ENCODE measurements around the gene ANKRD33B. TPM values are rescaled to one million over a fixed set of nuclear protein-coding genes. Genes with fewer than 3 reads are reported as not detected.

Gene ANKRD33B
- total RNA-seq, 4 donors from 2014 or later = 21.3 to 34.9 (median 30.5) TPM

- Histone ChIP-seq H3K27me3 (no peaks in the 10 kb centered on the region), H3K9me3 (no peaks in the 10 kb centered on the region), H3K36me3 (no peaks in the 10 kb centered on the region), H3K4me3 (no peak overlapping the region), H3K27ac (peak overlapping the region; percentile 52 to 79 (median 72)), H3K4me1 (peaks cover 3 to 63% (median 24%) of the 10 kb centered on the region in 4 donors)
- WGBS, 2 donors = 74 to 80% methylated on average over 14 of the region's 14 CpGs
- no peak for DNase-seq (ENCODE audit: low spot score in 2 of 2)
- TF ChIP-seq POLR2A (IDR thresholded peaks at IDR 0.05) = no peak
- TF ChIP-seq CTCF (IDR thresholded peaks at IDR 0.05) = no peak
- TF ChIP-seq EP300 (IDR thresholded peaks at IDR 0.05) = no peak
These were observed 11.4 kb upstream of the ANKRD33B start for GRCh38 chr5:10552183-10553143.

- Histone ChIP-seq H3K27ac (peak overlapping the region in 2 of 4 donors; percentile 0 to 79), H3K27me3 (no peaks in the 10 kb centered on the region), H3K9me3 (no peaks in the 10 kb centered on the region), H3K36me3 (no peaks in the 10 kb centered on the region), H3K4me3 (no peak overlapping the region), H3K4me1 (peaks cover 3 to 72% (median 27%) of the 10 kb centered on the region in 4 donors)
- TF ChIP-seq EP300 (IDR thresholded peaks at IDR 0.05) (no peak), CTCF (IDR thresholded peaks at IDR 0.05) (no peak), POLR2A (IDR thresholded peaks at IDR 0.05) (no peak)
- WGBS, 2 donors = 86 to 92% methylated on average over 7 of the region's 7 CpGs
- no peak for DNase-seq (ENCODE audit: low spot score in 2 of 2)
These were observed 10.4 kb upstream of the ANKRD33B start for GRCh38 chr5:10553476-10553875.

- peaks cover 3 to 75% (median 27%) of the 10 kb centered on the region in 4 donors for H3K4me1 ChIP-seq
- H3K27ac ChIP-seq = peak overlapping the region in 1 of 4 donors; percentile 54
- WGBS, 2 donors = 63 to 74% methylated on average over 8 of the region's 8 CpGs
- no peaks in the 10 kb centered on the region for H3K36me3 ChIP-seq
- H3K4me3 ChIP-seq = no peak overlapping the region
- no peaks in the 10 kb centered on the region for H3K27me3 ChIP-seq
- no peaks in the 10 kb centered on the region for H3K9me3 ChIP-seq
- DNase-seq (ENCODE audit: low spot score in 2 of 2) = no peak
- TF ChIP-seq CTCF (IDR thresholded peaks at IDR 0.05) = no peak
- TF ChIP-seq EP300 (IDR thresholded peaks at IDR 0.05) = no peak
- no peak for TF ChIP-seq POLR2A (IDR thresholded peaks at IDR 0.05)
These were observed 8.6 kb upstream of the ANKRD33B start for GRCh38 chr5:10555277-10555684.

- H3K27me3 ChIP-seq = no peaks in the 10 kb centered on the region
- 57 to 62% methylated on average over 3 of the region's 3 CpGs for WGBS, 2 donors
- no peaks in the 10 kb centered on the region for H3K9me3 ChIP-seq
- peaks cover 3 to 64% (median 25%) of the 10 kb centered on the region in 4 donors for H3K4me1 ChIP-seq
- no peak overlapping the region for H3K4me3 ChIP-seq
- no peak for TF ChIP-seq POLR2A (IDR thresholded peaks at IDR 0.05)
- no peak for DNase-seq (ENCODE audit: low spot score in 2 of 2)
- peak overlapping the region in 1 of 4 donors; percentile 64 for H3K27ac ChIP-seq
- H3K36me3 ChIP-seq = no peaks in the 10 kb centered on the region
These were observed 7.5 kb upstream of the ANKRD33B start for GRCh38 chr5:10556289-10556807.

- H3K27me3 ChIP-seq = no peaks in the 10 kb centered on the region
- no peak overlapping the region for H3K4me3 ChIP-seq
- no peak for TF ChIP-seq CTCF (IDR thresholded peaks at IDR 0.05)
- no peak for TF ChIP-seq EP300 (IDR thresholded peaks at IDR 0.05)
- TF ChIP-seq POLR2A (IDR thresholded peaks at IDR 0.05) = no peak
- no peak for DNase-seq (ENCODE audit: low spot score in 2 of 2)
- WGBS, 2 donors = 66 to 75% methylated on average over 11 of the region's 11 CpGs
- H3K27ac ChIP-seq = peak overlapping the region in 1 of 4 donors; percentile 64
- no peaks in the 10 kb centered on the region for H3K36me3 ChIP-seq
- H3K9me3 ChIP-seq = no peaks in the 10 kb centered on the region
- H3K4me1 ChIP-seq = peaks cover 0 to 58% (median 21%) of the 10 kb centered on the region in 4 donors
These were observed 6.8 kb upstream of the ANKRD33B start for GRCh38 chr5:10556893-10557746.

Measured in tibial nerve (tissue), 4 donors.